Uterus (tissue), 2 donors: ENCODE data around the gene ULBP3.

ENCODE experiments used
- POLR2A ChIP-seq, 2 donors: fragments of 450-650 bp; IDR thresholded peaks; one replicate each; pipeline ENCODE4 v1.6.1; 2016; ENCODE audit warnings: antibody characterized with exemption in 2 of 2, mild to moderate bottlenecking in 1 of 2, moderate library complexity in 1 of 2
- TF ChIP-seq, protein P1 (sequence below), 4 experiments: fragments of 200-600 bp in 2 of 4; fragments of 450-650 bp in 2 of 4; sonication (generic) in 2 of 4; IDR thresholded peaks; one replicate each; pipeline ENCODE4 v1.5.1; 2016 to 2019; ENCODE audit warnings: antibody characterized with exemption in 4 of 4, mild to moderate bottlenecking in 2 of 4, moderate library complexity in 1 of 4

DNA sequence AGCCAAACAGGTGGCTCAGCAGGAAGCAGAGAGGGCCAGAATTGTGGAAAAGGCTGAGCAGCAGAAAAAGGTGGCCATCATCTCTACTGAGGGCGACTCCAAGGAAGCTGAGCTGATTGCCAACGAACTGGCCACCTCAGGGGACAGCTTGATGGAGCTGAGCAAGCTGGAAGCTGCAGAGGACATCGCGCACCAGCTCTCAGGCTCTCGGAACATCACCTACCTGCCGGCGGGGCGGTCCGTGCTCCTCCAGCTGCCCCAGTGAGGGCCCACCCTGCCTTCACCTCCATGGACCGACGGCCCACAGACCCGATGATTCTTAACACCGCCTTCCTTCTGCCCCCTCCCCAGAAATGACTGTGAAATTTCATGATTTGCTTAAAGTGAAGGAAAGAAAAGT lies 25.8 kb downstream of the ULBP3 start:
- TF ChIP-seq, protein P1, sequence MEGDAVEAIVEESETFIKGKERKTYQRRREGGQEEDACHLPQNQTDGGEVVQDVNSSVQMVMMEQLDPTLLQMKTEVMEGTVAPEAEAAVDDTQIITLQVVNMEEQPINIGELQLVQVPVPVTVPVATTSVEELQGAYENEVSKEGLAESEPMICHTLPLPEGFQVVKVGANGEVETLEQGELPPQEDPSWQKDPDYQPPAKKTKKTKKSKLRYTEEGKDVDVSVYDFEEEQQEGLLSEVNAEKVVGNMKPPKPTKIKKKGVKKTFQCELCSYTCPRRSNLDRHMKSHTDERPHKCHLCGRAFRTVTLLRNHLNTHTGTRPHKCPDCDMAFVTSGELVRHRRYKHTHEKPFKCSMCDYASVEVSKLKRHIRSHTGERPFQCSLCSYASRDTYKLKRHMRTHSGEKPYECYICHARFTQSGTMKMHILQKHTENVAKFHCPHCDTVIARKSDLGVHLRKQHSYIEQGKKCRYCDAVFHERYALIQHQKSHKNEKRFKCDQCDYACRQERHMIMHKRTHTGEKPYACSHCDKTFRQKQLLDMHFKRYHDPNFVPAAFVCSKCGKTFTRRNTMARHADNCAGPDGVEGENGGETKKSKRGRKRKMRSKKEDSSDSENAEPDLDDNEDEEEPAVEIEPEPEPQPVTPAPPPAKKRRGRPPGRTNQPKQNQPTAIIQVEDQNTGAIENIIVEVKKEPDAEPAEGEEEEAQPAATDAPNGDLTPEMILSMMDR (IDR thresholded peaks at IDR 0.05), result no peak
- no peak for TF ChIP-seq POLR2A (IDR thresholded peaks at IDR 0.05)
